ENCODE results near the gene SEC22C. TPM values are rescaled to one million over a fixed set of nuclear protein-coding genes. Genes with fewer than 3 reads are reported as not detected.

The SEC22C gene
- total and polyA plus RNA-seq, 2 experiments from 2014 or later: 21.9 to 48.3 TPM

DNA sequence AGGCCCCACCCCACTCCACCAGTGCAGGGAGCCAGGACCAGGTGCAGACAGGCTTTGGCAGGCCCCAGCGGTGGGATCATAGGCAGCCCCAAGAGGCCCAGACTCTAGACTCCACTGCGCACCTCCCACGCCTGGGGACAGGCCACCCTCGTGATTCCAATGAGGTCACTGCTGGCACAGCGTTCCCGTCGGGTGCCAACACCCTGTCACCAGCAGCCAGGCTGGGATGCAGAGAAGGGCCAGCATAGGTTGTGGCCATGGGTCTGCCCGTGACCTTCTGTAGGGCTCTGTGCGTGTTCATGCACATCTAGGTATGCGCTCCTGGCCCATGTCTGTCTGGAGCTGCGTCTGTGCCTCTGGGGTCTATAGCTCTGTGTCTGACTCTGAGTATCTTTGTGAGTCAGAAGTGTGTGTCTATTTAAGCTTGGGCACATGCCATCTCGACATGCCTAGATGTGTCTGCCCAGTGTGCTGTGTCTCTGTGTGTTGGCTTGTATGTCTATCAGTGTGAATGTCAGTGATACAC is 66.3 kb downstream of the SEC22C start (continued):
- no peak for TF ChIP-seq EZH2 (IDR thresholded peaks at IDR 0.05; ENCODE audit: low read depth, unreplicated experiment)
- TF ChIP-seq, protein P1, sequence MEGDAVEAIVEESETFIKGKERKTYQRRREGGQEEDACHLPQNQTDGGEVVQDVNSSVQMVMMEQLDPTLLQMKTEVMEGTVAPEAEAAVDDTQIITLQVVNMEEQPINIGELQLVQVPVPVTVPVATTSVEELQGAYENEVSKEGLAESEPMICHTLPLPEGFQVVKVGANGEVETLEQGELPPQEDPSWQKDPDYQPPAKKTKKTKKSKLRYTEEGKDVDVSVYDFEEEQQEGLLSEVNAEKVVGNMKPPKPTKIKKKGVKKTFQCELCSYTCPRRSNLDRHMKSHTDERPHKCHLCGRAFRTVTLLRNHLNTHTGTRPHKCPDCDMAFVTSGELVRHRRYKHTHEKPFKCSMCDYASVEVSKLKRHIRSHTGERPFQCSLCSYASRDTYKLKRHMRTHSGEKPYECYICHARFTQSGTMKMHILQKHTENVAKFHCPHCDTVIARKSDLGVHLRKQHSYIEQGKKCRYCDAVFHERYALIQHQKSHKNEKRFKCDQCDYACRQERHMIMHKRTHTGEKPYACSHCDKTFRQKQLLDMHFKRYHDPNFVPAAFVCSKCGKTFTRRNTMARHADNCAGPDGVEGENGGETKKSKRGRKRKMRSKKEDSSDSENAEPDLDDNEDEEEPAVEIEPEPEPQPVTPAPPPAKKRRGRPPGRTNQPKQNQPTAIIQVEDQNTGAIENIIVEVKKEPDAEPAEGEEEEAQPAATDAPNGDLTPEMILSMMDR (conservative IDR thresholded peaks at IDR 0.05; ENCODE audit: low read depth in 2 of 2): no peak
- no peak for TF ChIP-seq ZNF331 (CRISPR knock-in tag; IDR thresholded peaks at IDR 0.05; ENCODE audit: low read depth)
- TF ChIP-seq ZNF114 (CRISPR knock-in tag; IDR thresholded peaks at IDR 0.05): no peak
- TF ChIP-seq CREB1 (CRISPR knock-in tag; IDR thresholded peaks at IDR 0.05; ENCODE audit: low read depth): no peak

DNA sequence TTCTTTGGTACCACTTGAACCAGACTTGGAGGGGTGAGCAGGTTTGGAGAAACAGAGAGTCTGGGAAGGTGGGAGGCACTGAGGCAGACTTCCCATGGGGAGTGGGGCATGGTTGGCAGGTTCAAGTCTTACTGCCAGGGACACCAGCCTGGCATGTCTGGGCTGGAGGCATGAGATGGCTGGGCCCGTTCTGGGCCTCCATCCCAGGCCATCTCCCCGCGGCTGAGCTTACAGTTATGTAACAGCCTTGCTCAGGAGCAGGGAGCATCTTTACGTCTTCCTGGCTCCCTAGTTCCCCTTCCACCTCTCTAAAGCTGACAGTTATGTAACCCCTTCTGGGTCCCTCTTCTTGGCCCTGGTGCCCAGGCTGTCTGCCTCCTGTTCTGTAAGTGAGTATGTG is 66.9 kb downstream of the SEC22C start:
- no peak for DNase-seq (ENCODE audit: low spot score)
- no peak overlapping the region for H3K4me2 ChIP-seq
- TF ChIP-seq, protein P1 (conservative IDR thresholded peaks at IDR 0.05; ENCODE audit: low read depth in 2 of 2): no peak
- TF ChIP-seq POLR2AphosphoS5 (IDR thresholded peaks at IDR 0.05; ENCODE audit: low read depth) (no peak), EZH2 (IDR thresholded peaks at IDR 0.05; ENCODE audit: low read depth, unreplicated experiment) (no peak), EZH2phosphoT487 (IDR thresholded peaks at IDR 0.05; ENCODE audit: unreplicated experiment) (no peak), CREB1 (CRISPR knock-in tag; IDR thresholded peaks at IDR 0.05; ENCODE audit: low read depth) (no peak), STAT1 (IDR thresholded peaks at IDR 0.05; ENCODE audit: unreplicated experiment) (no peak), ZNF331 (CRISPR knock-in tag; IDR thresholded peaks at IDR 0.05; ENCODE audit: low read depth) (no peak)
- TF ChIP-seq, protein P2, sequence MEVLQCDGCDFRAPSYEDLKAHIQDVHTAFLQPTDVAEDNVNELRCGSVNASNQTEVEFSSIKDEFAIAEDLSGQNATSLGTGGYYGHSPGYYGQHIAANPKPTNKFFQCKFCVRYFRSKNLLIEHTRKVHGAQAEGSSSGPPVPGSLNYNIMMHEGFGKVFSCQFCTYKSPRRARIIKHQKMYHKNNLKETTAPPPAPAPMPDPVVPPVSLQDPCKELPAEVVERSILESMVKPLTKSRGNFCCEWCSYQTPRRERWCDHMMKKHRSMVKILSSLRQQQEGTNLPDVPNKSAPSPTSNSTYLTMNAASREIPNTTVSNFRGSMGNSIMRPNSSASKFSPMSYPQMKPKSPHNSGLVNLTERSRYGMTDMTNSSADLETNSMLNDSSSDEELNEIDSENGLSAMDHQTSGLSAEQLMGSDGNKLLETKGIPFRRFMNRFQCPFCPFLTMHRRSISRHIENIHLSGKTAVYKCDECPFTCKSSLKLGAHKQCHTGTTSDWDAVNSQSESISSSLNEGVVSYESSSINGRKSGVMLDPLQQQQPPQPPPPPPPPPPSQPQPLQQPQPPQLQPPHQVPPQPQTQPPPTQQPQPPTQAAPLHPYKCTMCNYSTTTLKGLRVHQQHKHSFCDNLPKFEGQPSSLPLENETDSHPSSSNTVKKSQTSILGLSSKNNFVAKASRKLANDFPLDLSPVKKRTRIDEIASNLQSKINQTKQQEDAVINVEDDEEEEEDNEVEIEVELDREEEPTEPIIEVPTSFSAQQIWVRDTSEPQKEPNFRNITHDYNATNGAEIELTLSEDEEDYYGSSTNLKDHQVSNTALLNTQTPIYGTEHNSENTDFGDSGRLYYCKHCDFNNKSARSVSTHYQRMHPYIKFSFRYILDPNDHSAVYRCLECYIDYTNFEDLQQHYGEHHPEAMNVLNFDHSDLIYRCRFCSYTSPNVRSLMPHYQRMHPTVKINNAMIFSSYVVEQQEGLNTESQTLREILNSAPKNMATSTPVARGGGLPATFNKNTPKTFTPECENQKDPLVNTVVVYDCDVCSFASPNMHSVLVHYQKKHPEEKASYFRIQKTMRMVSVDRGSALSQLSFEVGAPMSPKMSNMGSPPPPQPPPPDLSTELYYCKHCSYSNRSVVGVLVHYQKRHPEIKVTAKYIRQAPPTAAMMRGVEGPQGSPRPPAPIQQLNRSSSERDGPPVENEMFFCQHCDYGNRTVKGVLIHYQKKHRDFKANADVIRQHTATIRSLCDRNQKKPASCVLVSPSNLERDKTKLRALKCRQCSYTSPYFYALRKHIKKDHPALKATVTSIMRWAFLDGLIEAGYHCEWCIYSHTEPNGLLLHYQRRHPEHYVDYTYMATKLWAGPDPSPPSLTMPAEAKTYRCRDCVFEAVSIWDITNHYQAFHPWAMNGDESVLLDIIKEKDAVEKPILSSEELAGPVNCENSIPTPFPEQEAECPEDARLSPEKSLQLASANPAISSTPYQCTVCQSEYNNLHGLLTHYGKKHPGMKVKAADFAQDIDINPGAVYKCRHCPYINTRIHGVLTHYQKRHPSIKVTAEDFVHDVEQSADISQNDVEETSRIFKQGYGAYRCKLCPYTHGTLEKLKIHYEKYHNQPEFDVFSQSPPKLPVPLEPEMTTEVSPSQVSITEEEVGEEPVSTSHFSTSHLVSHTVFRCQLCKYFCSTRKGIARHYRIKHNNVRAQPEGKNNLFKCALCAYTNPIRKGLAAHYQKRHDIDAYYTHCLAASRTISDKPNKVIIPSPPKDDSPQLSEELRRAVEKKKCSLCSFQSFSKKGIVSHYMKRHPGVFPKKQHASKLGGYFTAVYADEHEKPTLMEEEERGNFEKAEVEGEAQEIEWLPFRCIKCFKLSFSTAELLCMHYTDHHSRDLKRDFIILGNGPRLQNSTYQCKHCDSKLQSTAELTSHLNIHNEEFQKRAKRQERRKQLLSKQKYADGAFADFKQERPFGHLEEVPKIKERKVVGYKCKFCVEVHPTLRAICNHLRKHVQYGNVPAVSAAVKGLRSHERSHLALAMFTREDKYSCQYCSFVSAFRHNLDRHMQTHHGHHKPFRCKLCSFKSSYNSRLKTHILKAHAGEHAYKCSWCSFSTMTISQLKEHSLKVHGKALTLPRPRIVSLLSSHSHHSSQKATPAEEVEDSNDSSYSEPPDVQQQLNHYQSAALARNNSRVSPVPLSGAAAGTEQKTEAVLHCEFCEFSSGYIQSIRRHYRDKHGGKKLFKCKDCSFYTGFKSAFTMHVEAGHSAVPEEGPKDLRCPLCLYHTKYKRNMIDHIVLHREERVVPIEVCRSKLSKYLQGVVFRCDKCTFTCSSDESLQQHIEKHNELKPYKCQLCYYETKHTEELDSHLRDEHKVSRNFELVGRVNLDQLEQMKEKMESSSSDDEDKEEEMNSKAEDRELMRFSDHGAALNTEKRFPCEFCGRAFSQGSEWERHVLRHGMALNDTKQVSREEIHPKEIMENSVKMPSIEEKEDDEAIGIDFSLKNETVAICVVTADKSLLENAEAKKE (CRISPR knock-in tag; IDR thresholded peaks at IDR 0.05): no peak
- TF ChIP-seq, protein P3, sequence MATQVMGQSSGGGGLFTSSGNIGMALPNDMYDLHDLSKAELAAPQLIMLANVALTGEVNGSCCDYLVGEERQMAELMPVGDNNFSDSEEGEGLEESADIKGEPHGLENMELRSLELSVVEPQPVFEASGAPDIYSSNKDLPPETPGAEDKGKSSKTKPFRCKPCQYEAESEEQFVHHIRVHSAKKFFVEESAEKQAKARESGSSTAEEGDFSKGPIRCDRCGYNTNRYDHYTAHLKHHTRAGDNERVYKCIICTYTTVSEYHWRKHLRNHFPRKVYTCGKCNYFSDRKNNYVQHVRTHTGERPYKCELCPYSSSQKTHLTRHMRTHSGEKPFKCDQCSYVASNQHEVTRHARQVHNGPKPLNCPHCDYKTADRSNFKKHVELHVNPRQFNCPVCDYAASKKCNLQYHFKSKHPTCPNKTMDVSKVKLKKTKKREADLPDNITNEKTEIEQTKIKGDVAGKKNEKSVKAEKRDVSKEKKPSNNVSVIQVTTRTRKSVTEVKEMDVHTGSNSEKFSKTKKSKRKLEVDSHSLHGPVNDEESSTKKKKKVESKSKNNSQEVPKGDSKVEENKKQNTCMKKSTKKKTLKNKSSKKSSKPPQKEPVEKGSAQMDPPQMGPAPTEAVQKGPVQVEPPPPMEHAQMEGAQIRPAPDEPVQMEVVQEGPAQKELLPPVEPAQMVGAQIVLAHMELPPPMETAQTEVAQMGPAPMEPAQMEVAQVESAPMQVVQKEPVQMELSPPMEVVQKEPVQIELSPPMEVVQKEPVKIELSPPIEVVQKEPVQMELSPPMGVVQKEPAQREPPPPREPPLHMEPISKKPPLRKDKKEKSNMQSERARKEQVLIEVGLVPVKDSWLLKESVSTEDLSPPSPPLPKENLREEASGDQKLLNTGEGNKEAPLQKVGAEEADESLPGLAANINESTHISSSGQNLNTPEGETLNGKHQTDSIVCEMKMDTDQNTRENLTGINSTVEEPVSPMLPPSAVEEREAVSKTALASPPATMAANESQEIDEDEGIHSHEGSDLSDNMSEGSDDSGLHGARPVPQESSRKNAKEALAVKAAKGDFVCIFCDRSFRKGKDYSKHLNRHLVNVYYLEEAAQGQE (IDR thresholded peaks at IDR 0.05; ENCODE audit: unreplicated experiment): no peak

More for the DNA sequence above, 66.9 kb downstream of the SEC22C start:
- H3K4me3 Mint-ChIP-seq: no peak overlapping the region
- H2AFZ ChIP-seq: no peak overlapping the region
- H3K27me3 ChIP-seq (ENCODE audit: insufficient read depth): no peaks in the 10 kb centered on the region
- H3F3A ChIP-seq (replicated peaks; ENCODE audit: low read depth): no peaks in the 10 kb centered on the region
- no peak overlapping the region for H3K4me3 ChIP-seq
- no peaks in the 10 kb centered on the region; the same call in 2 of the 3 replicates for H3K4me1 Mint-ChIP-seq
- H4K20me1 ChIP-seq (replicated peaks; ENCODE audit: insufficient read depth): no peaks in the 10 kb centered on the region
- H3K79me2 ChIP-seq (replicated peaks; ENCODE audit: insufficient read depth): no peaks in the 10 kb centered on the region
- peaks cover 8% of the 10 kb centered on the region; the same call in 1 of the 2 replicates for H3K9me2 ChIP-seq (ENCODE audit: insufficient read depth)
- H3K27me3 Mint-ChIP-seq (ENCODE audit: insufficient read depth, low read depth, poor library complexity): peaks cover 3% of the 10 kb centered on the region
- no peak overlapping the region for H3K27ac ChIP-seq (ENCODE audit: low read depth)
- H3K9me3 Mint-ChIP-seq: no peaks in the 10 kb centered on the region; the same call in 2 of the 3 replicates
- H3K36me3 Mint-ChIP-seq (ENCODE audit: low read depth): no peaks in the 10 kb centered on the region; the same call in 2 of the 3 replicates
- no peaks in the 10 kb centered on the region for H3K4me1 ChIP-seq (ENCODE audit: insufficient read depth)
- no peak overlapping the region for H3K27ac Mint-ChIP-seq
- ATAC-seq: no peak
- H3K36me3 ChIP-seq (ENCODE audit: insufficient read depth): no peaks in the 10 kb centered on the region

Measured in GM23338 (cell line).